ENCODE data around the gene NFIA. TPM values are rescaled to one million over a fixed set of nuclear protein-coding genes. Genes with fewer than 3 reads are reported as not detected.

Gene NFIA
- total and polyA plus RNA-seq, 10 of the 15 experiments (the other 5 are each of a cell fraction or from before 2014, with no cell fraction given) = 0.10 to 0.16 TPM; not detected in 8

- TF ChIP-seq POLR2A (IDR thresholded peaks at IDR 0.05; ENCODE audit: low read depth, low read length) (no peak), USF1 (IDR thresholded peaks at IDR 0.05; ENCODE audit: borderline replicate concordance, extremely low read length, insufficient read depth, low read depth, low read length) (no peak)
These were observed 17.7 kb upstream of the NFIA start (continued) for GRCh38 chr1:61064673-61065072.

GRCh38 chr1:61067446-61068019 is 14.8 kb upstream of the NFIA start:
- no peak for ATAC-seq
- no peak overlapping the region for H3K4me3 ChIP-seq
- no TSS peak for BruUV-seq (replicated peaks)
- H3K9ac ChIP-seq (ENCODE audit: control insufficient read depth, insufficient read depth, low read length) = no peak overlapping the region
- ChIA-PET RAD21 (ENCODE audit: unreplicated experiment) (no interaction called here), SMC1A (ENCODE audit: uncharacterized antibody, unreplicated experiment) (no interaction called here), CTCF (no interaction called here), POLR2A (no interaction called here)
- DNase-seq (ENCODE audit: low read depth, low spot score) = no peak
- H3K79me2 ChIP-seq (ENCODE audit: control insufficient read depth, insufficient read depth, low read length) = no peaks in the 10 kb centered on the region
- no peak overlapping the region for H3K27ac ChIP-seq (ENCODE audit: control insufficient read depth, insufficient read depth)
- no peaks in the 10 kb centered on the region for H3K4me1 ChIP-seq (ENCODE audit: control insufficient read depth, insufficient read depth, low read length)
- no peaks in the 10 kb centered on the region for H3K36me3 ChIP-seq (ENCODE audit: control insufficient read depth in 2 of 2, insufficient read depth in 2 of 2, low read length in 1 of 2)
- no peak for FAIRE-seq
- in situ Hi-C loops (cut with MboI) (no loop called here), intact Hi-C loops (cut with micrococcal nuclease; ENCODE audit: unreplicated experiment) (no loop called here)
- H3K9me3 ChIP-seq (replicated peaks; ENCODE audit: control insufficient read depth, insufficient read depth, low read length) = no peaks in the 10 kb centered on the region
- no peaks in the 10 kb centered on the region for H3K27me3 ChIP-seq (replicated peaks in 1 of 2; ENCODE audit: control insufficient read depth in 2 of 2, insufficient read depth in 2 of 2, low read length in 1 of 2)
- TF ChIP-seq ZNF274 (IDR thresholded peaks at IDR 0.05; ENCODE audit: insufficient read depth, insufficient read length) (no peak), ZBED1 (IDR thresholded peaks at IDR 0.05; ENCODE audit: borderline replicate concordance) (no peak), SMC3 (IDR thresholded peaks at IDR 0.05; ENCODE audit: borderline replicate concordance, low read length) (no peak), ATF7 (IDR thresholded peaks at IDR 0.05; ENCODE audit: low read depth) (no peak), YY1 (IDR thresholded peaks at IDR 0.05; ENCODE audit: low read depth, low read length) (no peak), CHD4 (IDR thresholded peaks at IDR 0.05) (no peak), CEBPB (IDR thresholded peaks at IDR 0.05; ENCODE audit: borderline replicate concordance in 1 of 2, low read depth in 2 of 2, low read length in 2 of 2) (no peak), HCFC1 (IDR thresholded peaks at IDR 0.05; ENCODE audit: low read length) (no peak), ZNF384 (IDR thresholded peaks at IDR 0.05; ENCODE audit: borderline replicate concordance, low read depth, low read length) (no peak), IRF4 (IDR thresholded peaks at IDR 0.05; ENCODE audit: low read depth, low read length) (no peak), CHD2 (IDR thresholded peaks at IDR 0.05; ENCODE audit: borderline replicate concordance, low read depth, low read length) (no peak), FOS (IDR thresholded peaks at IDR 0.05; ENCODE audit: borderline replicate concordance, extremely low read depth, insufficient read length) (no peak)
- no peak overlapping the region for H3K4me2 ChIP-seq (ENCODE audit: control insufficient read depth, insufficient read depth)
- H4K20me1 ChIP-seq (ENCODE audit: control insufficient read depth, insufficient read depth) = no peaks in the 10 kb centered on the region
- WGBS (ENCODE audit: insufficient coverage, insufficient replicate concordance, low lambda C conversion rate, missing lambda C conversion rate) = 31% methylated on average over 4 of the region's 4 CpGs
- no peak overlapping the region for H2AFZ ChIP-seq (ENCODE audit: control insufficient read depth, low read depth, low read length)

Measured in GM12878 (cell line).